ENCODE measurements around the gene MEIG1.
"Not testable (repeated sequence)": the region's sequence is repeated elsewhere in the genome, so short reads cannot be mapped to it uniquely, and the experiment has no call there.

Gene MEIG1

GRCh38 chr10:14953424-14954000 lies 5.7 kb upstream of the MEIG1 start:
- FAIRE-seq, result no peak
- TF ChIP-seq POLR2AphosphoS5 (IDR thresholded peaks at IDR 0.05; ENCODE audit: low read depth, low read length) (peak; percentile 65), POLR2A (IDR thresholded peaks at IDR 0.05; ENCODE audit: low read depth, low read length) (no peak; the same call in none of the 2 replicates), PAX5 (IDR thresholded peaks at IDR 0.05; ENCODE audit: insufficient read depth, low read length, severe bottlenecking) (peak; percentile 50), TAF1 (IDR thresholded peaks at IDR 0.05; ENCODE audit: low read depth, low read length) (peak; percentile 50; the same call in 1 of the 2 replicates)
- DNase-seq (ENCODE audit: insufficient read length, low spot score), result peak; percentile 17

GRCh38 chr10:14954001-14954770 lies 5.0 kb upstream of the MEIG1 start, which contains the start of gene DCLRE1C:
TSS of gene DCLRE1C (minus strand) at chr10:14954096. CDS start at chr10:14954010, 86 bp downstream.
- TF ChIP-seq PAX5 (IDR thresholded peaks at IDR 0.05; ENCODE audit: insufficient read depth, low read length, severe bottlenecking) (peak; percentile 87), POLR2A (IDR thresholded peaks at IDR 0.05; ENCODE audit: low read depth, low read length) (peak; percentile 51), SPI1 (IDR thresholded peaks at IDR 0.05; ENCODE audit: low read depth, low read length) (peak; percentile 81), POLR2AphosphoS5 (IDR thresholded peaks at IDR 0.05; ENCODE audit: low read depth, low read length) (no peak), TAF1 (IDR thresholded peaks at IDR 0.05; ENCODE audit: low read depth, low read length) (peak; percentile 56; the same call in 1 of the 2 replicates), POU2F2 (IDR thresholded peaks at IDR 0.05; ENCODE audit: low read depth, low read length) (peak; percentile 72)
- DNase-seq (ENCODE audit: insufficient read length, low spot score) (peak; percentile 76), FAIRE-seq (peak; percentile 92)

GRCh38 chr10:14954934-14955333 lies 4.3 kb upstream of the MEIG1 start:
- DNase-seq (ENCODE audit: insufficient read length, low spot score), result no peak
- no peak for FAIRE-seq
- TF ChIP-seq POLR2AphosphoS5 (IDR thresholded peaks at IDR 0.05; ENCODE audit: low read depth, low read length) (no peak), TAF1 (IDR thresholded peaks at IDR 0.05; ENCODE audit: low read depth, low read length) (no peak), SPI1 (IDR thresholded peaks at IDR 0.05; ENCODE audit: low read depth, low read length) (no peak), PAX5 (IDR thresholded peaks at IDR 0.05; ENCODE audit: insufficient read depth, low read length, severe bottlenecking) (no peak), POU2F2 (IDR thresholded peaks at IDR 0.05; ENCODE audit: low read depth, low read length) (no peak), POLR2A (IDR thresholded peaks at IDR 0.05; ENCODE audit: low read depth, low read length) (no peak)

- TF ChIP-seq POU2F2 (IDR thresholded peaks at IDR 0.05; ENCODE audit: low read depth, low read length) (no peak), POLR2A (IDR thresholded peaks at IDR 0.05; ENCODE audit: low read depth, low read length) (no peak), TAF1 (IDR thresholded peaks at IDR 0.05; ENCODE audit: low read depth, low read length) (no peak), PAX5 (IDR thresholded peaks at IDR 0.05; ENCODE audit: insufficient read depth, low read length, severe bottlenecking) (no peak), POLR2AphosphoS5 (IDR thresholded peaks at IDR 0.05; ENCODE audit: low read depth, low read length) (no peak), SPI1 (IDR thresholded peaks at IDR 0.05; ENCODE audit: low read depth, low read length) (no peak)
- DNase-seq (ENCODE audit: insufficient read length, low spot score), result no peak
- no peak for FAIRE-seq
These were observed 342 bp upstream of the MEIG1 start for GRCh38 chr10:14958872-14959220.

- FAIRE-seq, result no peak
These were observed 8.7 kb downstream of the MEIG1 start for GRCh38 chr10:14967897-14968296.

GRCh38 chr10:14971867-14972448 lies 12.8 kb downstream of the MEIG1 start:
- no peak for TF ChIP-seq POU2F2 (IDR thresholded peaks at IDR 0.05; ENCODE audit: low read depth, low read length)
- TF ChIP-seq TAF1 (IDR thresholded peaks at IDR 0.05; ENCODE audit: low read depth, low read length), result no peak
- no peak for TF ChIP-seq SPI1 (IDR thresholded peaks at IDR 0.05; ENCODE audit: low read depth, low read length)
- no peak for TF ChIP-seq POLR2AphosphoS5 (IDR thresholded peaks at IDR 0.05; ENCODE audit: low read depth, low read length)
- no peak for TF ChIP-seq POLR2A (IDR thresholded peaks at IDR 0.05; ENCODE audit: low read depth, low read length)
- TF ChIP-seq PAX5 (IDR thresholded peaks at IDR 0.05; ENCODE audit: insufficient read depth, low read length, severe bottlenecking), result no peak
- DNase-seq (ENCODE audit: insufficient read length, low spot score), result no peak
- FAIRE-seq, result peak; percentile 47

More at GRCh38 chr10:14967897-14968296, 8.7 kb downstream of the MEIG1 start:
- no peak for TF ChIP-seq POLR2AphosphoS5 (IDR thresholded peaks at IDR 0.05; ENCODE audit: low read depth, low read length)
- TF ChIP-seq TAF1 (IDR thresholded peaks at IDR 0.05; ENCODE audit: low read depth, low read length), result no peak
- no peak for TF ChIP-seq SPI1 (IDR thresholded peaks at IDR 0.05; ENCODE audit: low read depth, low read length)
- no peak for TF ChIP-seq PAX5 (IDR thresholded peaks at IDR 0.05; ENCODE audit: insufficient read depth, low read length, severe bottlenecking)
- no peak for TF ChIP-seq POU2F2 (IDR thresholded peaks at IDR 0.05; ENCODE audit: low read depth, low read length)
- no peak for TF ChIP-seq POLR2A (IDR thresholded peaks at IDR 0.05; ENCODE audit: low read depth, low read length)
- no peak for DNase-seq (ENCODE audit: insufficient read length, low spot score)

GRCh38 chr10:14974153-14974998 lies 15.2 kb downstream of the MEIG1 start:
- FAIRE-seq; DNase-seq (ENCODE audit: insufficient read length, low spot score): not testable (repeated sequence)

- no peak for FAIRE-seq
- no peak for TF ChIP-seq TAF1 (IDR thresholded peaks at IDR 0.05; ENCODE audit: low read depth, low read length)
- no peak for TF ChIP-seq POU2F2 (IDR thresholded peaks at IDR 0.05; ENCODE audit: low read depth, low read length)
- TF ChIP-seq POLR2A (IDR thresholded peaks at IDR 0.05; ENCODE audit: low read depth, low read length), result no peak
- no peak for TF ChIP-seq PAX5 (IDR thresholded peaks at IDR 0.05; ENCODE audit: insufficient read depth, low read length, severe bottlenecking)
- no peak for TF ChIP-seq SPI1 (IDR thresholded peaks at IDR 0.05; ENCODE audit: low read depth, low read length)
- TF ChIP-seq POLR2AphosphoS5 (IDR thresholded peaks at IDR 0.05; ENCODE audit: low read depth, low read length), result no peak
- DNase-seq (ENCODE audit: insufficient read length, low spot score), result no peak
These were observed 16.6 kb downstream of the MEIG1 start for GRCh38 chr10:14975672-14976273.
